ENCODE data around the gene DCTN2. TPM values are rescaled to one million over a fixed set of nuclear protein-coding genes. Genes with fewer than 3 reads are reported as not detected.

DCTN2 gene
- total RNA-seq, 4 donors from 2014 or later = 166 to 257 (median 181) TPM

- 62 to 65% methylated on average over 14 to 15 of the region's 15 CpGs for WGBS, 2 donors
- peak overlapping the region; percentile 81 for H3K4me3 ChIP-seq (ENCODE audit: low read depth, poor library complexity, severe bottlenecking)
- TF ChIP-seq CTCF (IDR thresholded peaks at IDR 0.05) (no peak), POLR2A (IDR thresholded peaks at IDR 0.05) (no peak)
- no peak for DNase-seq (ENCODE audit: low spot score in 2 of 2)
- intact Hi-C loops (cut with DNase I; ENCODE audit: low total_unique reads) = no loop called here
These were observed 1.1 kb downstream of the DCTN2 start for GRCh38 chr12:57545809-57546437.

- no peak overlapping the region for H3K4me3 ChIP-seq (ENCODE audit: low read depth, poor library complexity, severe bottlenecking)
- WGBS, 2 donors = 78 to 79% methylated on average over 2 of the region's 2 CpGs
- no peak for DNase-seq (ENCODE audit: low spot score in 2 of 2)
- TF ChIP-seq CTCF (IDR thresholded peaks at IDR 0.05) (no peak), POLR2A (IDR thresholded peaks at IDR 0.05) (no peak)
- intact Hi-C loops (cut with DNase I; ENCODE audit: low total_unique reads) = no loop called here
These were observed 3.4 kb downstream of the DCTN2 start for GRCh38 chr12:57543581-57543980.

- peak in 1 of 2 donors; percentile 50 for DNase-seq (ENCODE audit: low spot score in 2 of 2)
- TF ChIP-seq CTCF (IDR thresholded peaks at IDR 0.05) = no peak
- no peak for TF ChIP-seq POLR2A (IDR thresholded peaks at IDR 0.05)
- intact Hi-C loops (cut with DNase I; ENCODE audit: low total_unique reads) = no loop called here
- no peak overlapping the region for H3K4me3 ChIP-seq (ENCODE audit: low read depth, poor library complexity, severe bottlenecking)
- WGBS, 2 donors = 80 to 81% methylated on average over 2 of the region's 2 CpGs
These were observed 5.3 kb downstream of the DCTN2 start for GRCh38 chr12:57541717-57542116.

GRCh38 chr12:57541001-57541400 is 6.0 kb downstream of the DCTN2 start:
- TF ChIP-seq POLR2A (IDR thresholded peaks at IDR 0.05) (no peak), CTCF (IDR thresholded peaks at IDR 0.05) (no peak)
- intact Hi-C loops (cut with DNase I; ENCODE audit: low total_unique reads) = no loop called here
- DNase-seq (ENCODE audit: low spot score in 2 of 2) = peak in 1 of 2 donors; percentile 26
- 47 to 66% methylated on average over 2 of the region's 2 CpGs for WGBS, 2 donors
- H3K4me3 ChIP-seq (ENCODE audit: low read depth, poor library complexity, severe bottlenecking) = no peak overlapping the region

GRCh38 chr12:57539134-57539768 is 7.7 kb downstream of the DCTN2 start:
- DNase-seq (ENCODE audit: low spot score in 2 of 2) = peak in 1 of 2 donors; percentile 20
- TF ChIP-seq POLR2A (IDR thresholded peaks at IDR 0.05) (no peak), CTCF (IDR thresholded peaks at IDR 0.05) (no peak)
- no peak overlapping the region for H3K4me3 ChIP-seq (ENCODE audit: low read depth, poor library complexity, severe bottlenecking)

More at GRCh38 chr12:57539134-57539768, 7.7 kb downstream of the DCTN2 start:
- 82 to 85% methylated on average over 5 of the region's 5 CpGs for WGBS, 2 donors
- intact Hi-C loops (cut with DNase I; ENCODE audit: low total_unique reads) = no loop called here
